HG03135 (cell line): Measurements from ENCODE around the gene MSMO1.
A peak's percentile ranks its signal among the peaks of the same experiment; 100 is the strongest.
"Not testable (repeated sequence)": the region's sequence is repeated elsewhere in the genome, so short reads cannot be mapped to it uniquely, and the experiment has no call there.

Source experiments
- ATAC-seq: cut with Tn5 transposase; IDR thresholded peaks from one replicate; pipeline ENCODE4 v1.9.1; 2021; ENCODE audit warnings: mild to moderate bottlenecking, moderate library complexity; ENCODE audit not compliant: unreplicated experiment

Gene MSMO1

DNA sequence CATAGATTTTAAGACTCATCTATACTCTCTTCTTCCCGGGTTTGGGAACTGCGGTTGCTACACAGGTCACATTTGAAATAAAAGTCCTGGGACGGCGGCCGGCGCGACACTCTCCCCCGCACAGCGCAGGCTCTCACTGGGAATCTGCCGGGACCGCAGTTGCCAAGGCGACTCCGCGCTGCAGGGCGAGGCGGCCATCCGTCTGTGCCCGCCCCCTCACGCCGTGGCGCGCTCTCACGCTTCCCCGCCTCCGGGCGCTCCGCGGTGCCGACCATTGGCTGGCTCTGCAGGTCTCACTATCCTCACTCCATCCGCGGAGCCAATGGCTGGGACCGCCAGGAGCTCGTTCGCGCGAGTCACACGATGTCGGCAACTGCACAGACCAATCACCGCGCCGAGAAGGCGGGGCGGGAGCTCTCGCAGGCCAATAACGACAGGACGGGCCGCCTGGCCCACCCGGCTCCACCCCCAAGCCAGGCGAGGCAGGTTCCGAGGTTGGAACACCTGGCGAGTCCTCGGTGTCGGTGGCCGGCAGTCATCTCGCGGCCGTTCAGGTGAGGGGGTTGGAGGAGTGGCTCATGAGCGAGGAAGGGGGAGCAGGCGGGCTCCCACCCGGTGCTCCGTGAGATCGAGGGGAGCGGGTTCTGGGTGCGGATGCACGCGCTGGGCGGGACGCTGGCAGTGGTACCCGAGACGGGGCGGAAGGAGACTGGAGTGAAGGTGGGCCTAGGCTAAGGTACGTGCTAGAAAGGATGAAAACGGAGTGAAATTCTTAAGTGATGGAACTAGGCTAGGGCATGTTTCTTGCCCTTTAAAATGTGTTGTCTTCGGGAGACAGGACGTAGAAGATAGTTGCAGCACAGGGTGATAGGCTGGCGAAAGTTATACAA is at the start of gene MSMO1:
Gene MSMO1, plus strand, starts transcription at position 459 of the 890 bp plus-strand sequence. CDS start 5,702 bp downstream, outside the sequence.
- ATAC-seq, result peak; percentile 99

GRCh38 chr4:165279531-165279930 is 47.9 kb upstream of the MSMO1 start:
- not testable (repeated sequence) for ATAC-seq

DNA sequence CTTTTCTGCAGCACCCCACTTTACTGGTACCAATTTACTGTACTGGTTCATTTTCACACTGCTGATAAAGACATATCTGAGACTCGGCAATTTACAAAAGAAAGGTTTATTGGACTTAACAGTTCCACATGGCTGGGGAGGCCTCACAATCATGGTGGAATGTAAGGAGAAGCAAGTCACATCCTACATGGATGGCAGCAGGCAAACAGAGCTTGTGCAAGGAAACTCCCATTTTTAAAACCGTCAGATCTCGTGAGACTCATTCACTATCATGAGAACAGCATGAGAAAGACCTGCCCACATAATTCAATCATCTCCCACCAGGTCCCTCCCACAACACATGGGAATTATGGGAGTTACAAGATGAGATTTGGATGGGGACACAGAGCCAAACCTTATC is 42.8 kb upstream of the MSMO1 start:
- ATAC-seq, result not testable (repeated sequence)

DNA sequence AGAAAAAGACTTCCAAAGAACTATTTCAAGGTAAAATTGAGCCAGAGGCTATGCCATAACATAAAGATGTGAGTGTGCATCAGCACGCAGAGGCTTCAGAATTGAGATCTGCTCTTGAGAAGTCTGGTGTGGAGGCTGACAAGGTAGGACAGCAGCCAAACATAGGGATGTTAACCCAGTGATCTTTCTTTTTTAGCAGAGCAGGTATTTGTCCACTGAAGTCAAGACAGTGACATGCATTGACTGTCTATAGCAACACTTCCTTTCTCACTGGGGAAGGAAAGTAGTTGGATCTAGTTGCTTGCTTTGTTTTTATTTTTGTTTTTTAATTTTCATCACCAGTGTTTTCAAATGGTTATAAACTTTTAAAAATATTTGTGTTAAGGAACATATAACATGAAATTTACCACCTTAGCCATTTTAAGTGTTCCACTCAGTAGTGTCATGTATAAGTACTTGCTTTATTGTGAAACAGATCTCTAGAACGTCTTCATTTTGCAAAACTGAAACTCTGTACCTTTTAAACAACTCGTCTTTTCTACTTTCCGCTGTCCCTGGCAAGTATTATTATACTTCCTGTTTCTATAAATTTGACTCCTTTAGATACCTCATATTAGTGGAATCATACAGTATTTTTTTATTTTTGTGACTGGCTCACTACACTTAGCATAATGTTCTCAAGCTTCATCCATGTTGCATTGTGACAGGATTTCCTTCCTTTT is 40.7 kb upstream of the MSMO1 start:
- peak; percentile 76 for ATAC-seq

DNA sequence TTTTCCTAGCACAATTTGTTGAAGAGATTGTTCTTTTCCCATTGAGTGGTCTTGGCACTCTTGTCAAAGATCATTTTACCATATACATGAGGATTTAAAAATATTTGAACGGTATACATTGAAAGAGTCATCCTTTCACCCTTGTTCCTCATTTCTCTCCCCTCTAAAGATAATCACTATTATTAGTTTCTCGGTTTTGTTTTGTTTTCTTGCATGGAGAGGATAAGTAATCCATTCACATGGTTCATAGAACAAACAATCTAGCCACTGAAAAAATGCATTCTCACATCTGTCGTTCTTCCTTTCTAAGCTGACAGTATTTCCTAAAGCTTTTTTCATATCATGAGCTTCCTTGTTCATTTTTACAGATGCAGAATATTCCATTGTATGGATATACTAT is 39.2 kb upstream of the MSMO1 start:
- peak; percentile 76 for ATAC-seq

- ATAC-seq, result peak; percentile 29
These were observed 38.6 kb upstream of the MSMO1 start for GRCh38 chr4:165288639-165289422.

GRCh38 chr4:165289423-165289785 is 38.1 kb upstream of the MSMO1 start:
- ATAC-seq, result no peak

- ATAC-seq, result no peak
These were observed 34.4 kb upstream of the MSMO1 start for GRCh38 chr4:165293061-165293460.

- ATAC-seq, result no peak
These were observed 33.4 kb upstream of the MSMO1 start for GRCh38 chr4:165293927-165294649.

DNA sequence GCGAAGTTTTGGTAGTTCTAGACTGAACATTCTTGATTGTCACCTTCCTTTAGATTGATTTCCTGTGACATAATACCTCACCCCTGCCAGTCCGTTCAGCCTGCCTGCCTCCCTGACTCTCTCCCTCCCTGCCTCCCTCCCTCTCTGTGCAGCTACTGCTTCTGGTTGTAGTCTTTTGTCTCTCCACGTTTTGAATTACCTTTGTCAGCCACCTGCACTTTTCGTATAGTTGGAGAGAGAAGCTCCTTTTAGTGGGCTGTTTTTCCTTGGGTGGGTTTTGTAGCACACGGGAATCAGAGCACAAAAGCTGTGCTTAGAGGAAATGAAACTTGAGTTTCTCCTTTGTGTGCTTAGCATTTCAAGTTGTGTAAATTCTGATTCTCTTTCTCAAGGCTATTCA is 32.6 kb upstream of the MSMO1 start:
- ATAC-seq, result peak; percentile 97

DNA sequence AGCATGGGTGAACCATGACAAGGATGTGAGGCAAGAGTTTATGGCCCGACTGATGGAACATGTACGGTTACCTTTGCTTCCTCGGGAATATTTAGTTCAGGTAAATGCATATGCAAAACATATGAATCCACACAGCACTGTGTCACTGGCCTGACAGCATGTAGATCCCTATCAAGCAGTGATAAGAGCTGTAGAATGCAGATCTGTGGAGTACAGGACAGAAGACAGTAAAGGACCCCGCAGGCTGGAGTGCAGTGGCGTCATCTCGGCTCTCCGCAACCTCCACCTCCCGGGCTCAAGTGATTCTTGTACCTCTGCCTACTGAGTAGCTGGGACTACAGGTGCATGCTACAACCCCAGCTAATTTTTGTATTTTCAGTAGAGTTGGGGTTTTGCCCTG is 29.8 kb upstream of the MSMO1 start:
- ATAC-seq, result no peak

DNA sequence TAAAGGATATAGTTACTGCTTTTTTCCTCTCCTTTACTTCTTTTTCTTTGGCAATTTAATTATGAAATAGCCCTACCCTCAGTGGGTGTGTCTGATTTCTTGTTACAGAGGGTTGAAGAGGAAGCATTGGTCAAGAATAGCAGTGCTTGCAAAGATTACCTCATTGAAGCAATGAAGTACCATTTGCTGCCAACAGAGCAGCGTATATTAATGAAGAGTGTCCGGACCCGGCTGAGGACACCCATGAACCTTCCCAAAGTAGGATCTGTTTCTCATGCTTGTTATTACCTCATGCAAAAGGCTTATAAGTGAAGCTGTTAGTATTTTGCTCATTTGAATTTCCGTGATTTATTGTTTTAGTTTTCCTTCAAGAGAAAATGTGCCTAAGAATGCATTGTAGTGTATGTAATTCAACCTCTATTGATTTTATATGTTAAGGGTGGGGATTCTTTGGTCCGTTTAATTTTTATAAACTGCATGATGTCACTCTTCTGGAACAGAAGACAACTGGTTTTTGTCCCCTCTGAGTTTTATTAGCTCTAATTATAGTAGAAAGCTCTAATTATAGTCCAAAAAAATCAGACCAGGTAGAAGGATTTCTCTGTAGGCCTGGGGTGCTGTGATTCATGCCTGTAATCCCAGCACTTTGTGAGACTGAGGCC is 27.9 kb upstream of the MSMO1 start:
- ATAC-seq, result no peak

GRCh38 chr4:165301833-165302232 is 25.6 kb upstream of the MSMO1 start:
- peak; percentile 88 for ATAC-seq

DNA sequence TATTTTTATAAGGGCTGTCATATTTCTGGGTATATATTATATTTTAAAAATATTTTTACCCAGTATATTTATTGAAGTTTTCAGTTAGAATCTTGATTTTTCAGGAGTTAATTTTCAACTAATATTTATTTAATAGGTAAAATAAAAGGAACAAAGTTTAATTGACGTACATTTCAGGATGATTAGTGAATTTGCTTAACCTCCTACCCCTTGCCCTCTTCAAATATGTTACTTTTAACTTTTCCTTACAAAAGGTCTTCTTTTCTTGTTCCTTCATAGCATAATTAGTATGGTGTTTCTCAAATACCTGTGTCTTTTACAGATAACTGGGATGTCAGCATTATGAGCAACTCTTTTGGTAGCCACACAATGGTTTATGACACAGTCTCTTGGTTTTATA is 24.8 kb upstream of the MSMO1 start:
- ATAC-seq, result no peak

GRCh38 chr4:165308166-165308565 is 19.3 kb upstream of the MSMO1 start:
- no peak for ATAC-seq

- no peak for ATAC-seq
These were observed 18.9 kb upstream of the MSMO1 start for GRCh38 chr4:165308606-165309005.

- ATAC-seq, result no peak
These were observed 18.0 kb upstream of the MSMO1 start for GRCh38 chr4:165309456-165309855.

DNA sequence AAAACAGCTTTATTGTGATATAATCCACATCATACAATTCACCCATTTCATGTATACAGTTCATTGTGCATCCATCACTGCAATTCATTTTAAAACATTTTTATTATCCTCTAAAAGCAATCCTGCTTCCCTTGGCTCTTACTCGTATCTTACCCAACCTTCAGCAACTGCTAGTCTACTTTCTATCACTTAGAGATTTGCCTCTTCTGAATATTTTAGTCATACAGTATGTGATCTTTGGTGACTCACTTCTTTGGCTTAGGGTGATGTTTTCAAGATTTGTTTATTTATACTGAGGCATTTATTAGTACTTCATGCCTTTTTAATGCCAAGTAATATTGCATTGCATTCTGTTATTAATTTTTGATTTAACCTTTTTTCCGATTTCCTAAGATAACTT is 15.0 kb upstream of the MSMO1 start:
- no peak for ATAC-seq

GRCh38 chr4:165319030-165319429 is 8.4 kb upstream of the MSMO1 start:
- no peak for ATAC-seq

- no peak for ATAC-seq
These were observed 8.0 kb upstream of the MSMO1 start for GRCh38 chr4:165319509-165319908.
